NOMO-1 treated with DMSO at 0.1 percent for 48 hours (cell line): ENCODE results near the gene PECR.
"Not testable (repeated sequence)": the region's sequence is repeated elsewhere in the genome, so short reads cannot be mapped to it uniquely, and the experiment has no call there.

ENCODE experiments used
- DNase-seq: peaks from one replicate; lab custom pipeline; 2025; ENCODE audit not compliant: unreplicated experiment; lab: John Stamatoyannopoulos, UW

PECR gene

GRCh38 chr2:216031960-216032689, 49.5 kb downstream of the PECR start:
- DNase-seq = no peak

- DNase-seq = no peak
Measured at GRCh38 chr2:216030216-216030615, 51.4 kb downstream of the PECR start.

- no peak for DNase-seq
Measured at GRCh38 chr2:216029416-216030129, 52.0 kb downstream of the PECR start.

- DNase-seq = no peak
Measured at GRCh38 chr2:216024779-216025336, 56.8 kb downstream of the PECR start.

- DNase-seq = peak; percentile 38
Measured at GRCh38 chr2:216023055-216023648, 58.5 kb downstream of the PECR start.

- no peak for DNase-seq
Measured at GRCh38 chr2:216021768-216022565, 59.6 kb downstream of the PECR start.

- no peak for DNase-seq
Measured at GRCh38 chr2:216018709-216019108, 62.9 kb downstream of the PECR start.

- no peak for DNase-seq
Measured at GRCh38 chr2:216017365-216017764, 64.2 kb downstream of the PECR start.

- no peak for DNase-seq
Measured at GRCh38 chr2:216016581-216016980, 65.0 kb downstream of the PECR start.

GRCh38 chr2:216015722-216016464, 65.7 kb downstream of the PECR start:
- no peak for DNase-seq

GRCh38 chr2:216014986-216015385, 66.6 kb downstream of the PECR start:
- no peak for DNase-seq

- no peak for DNase-seq
Measured at GRCh38 chr2:216014006-216014405, 67.6 kb downstream of the PECR start.

- DNase-seq = peak; percentile 55
Measured at GRCh38 chr2:216013080-216013909, 68.3 kb downstream of the PECR start, which contains the start of gene MREG. Gene MREG (minus strand): TSS chr2:216013551. CDS start chr2:216013327, 224 bp downstream.

- DNase-seq = no peak
Measured at GRCh38 chr2:216012830-216013079, 68.9 kb downstream of the PECR start.

- DNase-seq = no peak
Measured at GRCh38 chr2:216012133-216012829, 69.3 kb downstream of the PECR start.

- not testable (repeated sequence) for DNase-seq
Measured at GRCh38 chr2:216009215-216009614, 72.4 kb downstream of the PECR start.

- no peak for DNase-seq
Measured at GRCh38 chr2:216008387-216008786, 73.2 kb downstream of the PECR start.

- peak; percentile 54 for DNase-seq
Measured at GRCh38 chr2:216006164-216006663, 75.4 kb downstream of the PECR start.
